ENCODE measurements around the gene RASA3.

The RASA3 gene

GRCh38 chr13:114038211-114038613 is 94.2 kb downstream of the RASA3 start:
- Mint-ChIP-seq H3K36me3 (ENCODE audit: low read depth) (peaks cover 23% of the 10 kb centered on the region), H3K27ac (no peak overlapping the region), H3K27me3 (ENCODE audit: low read depth) (no peaks in the 10 kb centered on the region), H3K9me3 (no peaks in the 10 kb centered on the region), H3K4me3 (no peak overlapping the region), H3K4me1 (ENCODE audit: low read depth) (no peaks in the 10 kb centered on the region)
- DNase-seq (ENCODE audit: low spot score) = no peak

GRCh38 chr13:114037674-114038073 is 94.7 kb downstream of the RASA3 start:
- no peaks in the 10 kb centered on the region for H3K27me3 Mint-ChIP-seq (ENCODE audit: low read depth)
- no peaks in the 10 kb centered on the region for H3K9me3 Mint-ChIP-seq
- peaks cover 18% of the 10 kb centered on the region for H3K36me3 Mint-ChIP-seq (ENCODE audit: low read depth)
- no peak overlapping the region for H3K27ac Mint-ChIP-seq
- DNase-seq (ENCODE audit: low spot score) = no peak
- no peak overlapping the region for H3K4me3 Mint-ChIP-seq
- H3K4me1 Mint-ChIP-seq (ENCODE audit: low read depth) = no peaks in the 10 kb centered on the region

GRCh38 chr13:114035583-114036531 is 96.6 kb downstream of the RASA3 start:
- no peaks in the 10 kb centered on the region for H3K4me1 Mint-ChIP-seq (ENCODE audit: low read depth)
- H3K27ac Mint-ChIP-seq = no peak overlapping the region
- no peak overlapping the region for H3K4me3 Mint-ChIP-seq
- H3K36me3 Mint-ChIP-seq (ENCODE audit: low read depth) = peaks cover 24% of the 10 kb centered on the region
- no peaks in the 10 kb centered on the region for H3K27me3 Mint-ChIP-seq (ENCODE audit: low read depth)
- no peak for DNase-seq (ENCODE audit: low spot score)
- peaks cover 6% of the 10 kb centered on the region for H3K9me3 Mint-ChIP-seq

- Mint-ChIP-seq H3K27me3 (ENCODE audit: low read depth) (no peaks in the 10 kb centered on the region), H3K4me3 (no peak overlapping the region), H3K9me3 (peaks cover 6% of the 10 kb centered on the region), H3K27ac (no peak overlapping the region), H3K4me1 (ENCODE audit: low read depth) (no peaks in the 10 kb centered on the region), H3K36me3 (ENCODE audit: low read depth) (peaks cover 27% of the 10 kb centered on the region)
- no peak for DNase-seq (ENCODE audit: low spot score)
Measured at GRCh38 chr13:114035186-114035582, 97.2 kb downstream of the RASA3 start.

GRCh38 chr13:114034481-114034891 is 97.9 kb downstream of the RASA3 start:
- Mint-ChIP-seq H3K4me3 (no peak overlapping the region), H3K4me1 (ENCODE audit: low read depth) (no peaks in the 10 kb centered on the region), H3K27me3 (ENCODE audit: low read depth) (no peaks in the 10 kb centered on the region), H3K27ac (no peak overlapping the region), H3K36me3 (ENCODE audit: low read depth) (peaks cover 29% of the 10 kb centered on the region), H3K9me3 (peaks cover 6% of the 10 kb centered on the region)
- no peak for DNase-seq (ENCODE audit: low spot score)

GRCh38 chr13:114033541-114034315 is 98.7 kb downstream of the RASA3 start:
- DNase-seq (ENCODE audit: low spot score) = no peak
- Mint-ChIP-seq H3K36me3 (ENCODE audit: low read depth) (peaks cover 29% of the 10 kb centered on the region), H3K27me3 (ENCODE audit: low read depth) (no peaks in the 10 kb centered on the region)

GRCh38 chr13:114032126-114032799 is 100.2 kb downstream of the RASA3 start:
- Mint-ChIP-seq H3K27me3 (ENCODE audit: low read depth) (no peaks in the 10 kb centered on the region), H3K9me3 (peaks cover 6% of the 10 kb centered on the region), H3K4me1 (ENCODE audit: low read depth) (no peaks in the 10 kb centered on the region), H3K4me3 (no peak overlapping the region), H3K27ac (no peak overlapping the region), H3K36me3 (ENCODE audit: low read depth) (peaks cover 30% of the 10 kb centered on the region)
- DNase-seq (ENCODE audit: low spot score) = no peak

More at GRCh38 chr13:114033541-114034315, 98.7 kb downstream of the RASA3 start:
- H3K27ac Mint-ChIP-seq = no peak overlapping the region
- no peaks in the 10 kb centered on the region for H3K4me1 Mint-ChIP-seq (ENCODE audit: low read depth)
- no peak overlapping the region for H3K4me3 Mint-ChIP-seq
- peaks cover 6% of the 10 kb centered on the region for H3K9me3 Mint-ChIP-seq

- peaks cover 6% of the 10 kb centered on the region for H3K9me3 Mint-ChIP-seq
- no peak overlapping the region for H3K4me3 Mint-ChIP-seq
- no peak for DNase-seq (ENCODE audit: low spot score)
- no peaks in the 10 kb centered on the region for H3K27me3 Mint-ChIP-seq (ENCODE audit: low read depth)
- H3K27ac Mint-ChIP-seq = no peak overlapping the region
- no peaks in the 10 kb centered on the region for H3K4me1 Mint-ChIP-seq (ENCODE audit: low read depth)
- H3K36me3 Mint-ChIP-seq (ENCODE audit: low read depth) = peaks cover 25% of the 10 kb centered on the region
Measured at GRCh38 chr13:114031631-114032030, 100.8 kb downstream of the RASA3 start.

GRCh38 chr13:114030666-114031610 is 101.5 kb downstream of the RASA3 start:
- H3K9me3 Mint-ChIP-seq = peaks cover 6% of the 10 kb centered on the region
- no peaks in the 10 kb centered on the region for H3K4me1 Mint-ChIP-seq (ENCODE audit: low read depth)
- H3K36me3 Mint-ChIP-seq (ENCODE audit: low read depth) = peaks cover 25% of the 10 kb centered on the region
- DNase-seq (ENCODE audit: low spot score) = no peak
- no peaks in the 10 kb centered on the region for H3K27me3 Mint-ChIP-seq (ENCODE audit: low read depth)
- H3K4me3 Mint-ChIP-seq = no peak overlapping the region
- H3K27ac Mint-ChIP-seq = no peak overlapping the region

- H3K36me3 Mint-ChIP-seq (ENCODE audit: low read depth) = peaks cover 25% of the 10 kb centered on the region
- no peak for DNase-seq (ENCODE audit: low spot score)
- no peaks in the 10 kb centered on the region for H3K4me1 Mint-ChIP-seq (ENCODE audit: low read depth)
- peaks cover 6% of the 10 kb centered on the region for H3K9me3 Mint-ChIP-seq
- H3K27ac Mint-ChIP-seq = no peak overlapping the region
- H3K27me3 Mint-ChIP-seq (ENCODE audit: low read depth) = no peaks in the 10 kb centered on the region
- no peak overlapping the region for H3K4me3 Mint-ChIP-seq
Measured at GRCh38 chr13:114029866-114030625, 102.4 kb downstream of the RASA3 start.

- Mint-ChIP-seq H3K27ac (no peak overlapping the region), H3K4me1 (ENCODE audit: low read depth) (no peaks in the 10 kb centered on the region), H3K36me3 (ENCODE audit: low read depth) (peaks cover 26% of the 10 kb centered on the region), H3K27me3 (ENCODE audit: low read depth) (no peaks in the 10 kb centered on the region), H3K4me3 (no peak overlapping the region), H3K9me3 (peaks cover 6% of the 10 kb centered on the region)
- DNase-seq (ENCODE audit: low spot score) = no peak
Measured at GRCh38 chr13:114027826-114028225, 104.6 kb downstream of the RASA3 start.

- H3K36me3 Mint-ChIP-seq (ENCODE audit: low read depth) = peaks cover 23% of the 10 kb centered on the region
- no peaks in the 10 kb centered on the region for H3K27me3 Mint-ChIP-seq (ENCODE audit: low read depth)
- H3K4me3 Mint-ChIP-seq = no peak overlapping the region
- no peaks in the 10 kb centered on the region for H3K4me1 Mint-ChIP-seq (ENCODE audit: low read depth)
- no peak for DNase-seq (ENCODE audit: low spot score)
- peaks cover 6% of the 10 kb centered on the region for H3K9me3 Mint-ChIP-seq
- H3K27ac Mint-ChIP-seq = no peak overlapping the region
Measured at GRCh38 chr13:114027046-114027715, 105.2 kb downstream of the RASA3 start.

Measured in T-helper 2 cell treated with Interferon-gamma antibody and Interleukin-4, amounts not matched to agents 5 μg/mL and 100 μg/mL, for 36 hours (primary cell).